WTC11 (cell line): ENCODE measurements around the gene STAB2. TPM values are rescaled to one million over a fixed set of nuclear protein-coding genes. Genes with fewer than 3 reads are reported as not detected.

ENCODE experiments used
- ATAC-seq: fragments of 200-7000 bp; cut with Tn5 transposase; 2 replicates; pipeline ENCODE4 v1.10.0; 2021; ENCODE audit warnings: mild to moderate bottlenecking, moderate library complexity
- Bru-seq: library from RNA; stranded (reverse); fragments of 400-500 nt; gene quantifications from one replicate; lab custom pipeline; 2021; lab: Mats Ljungman, UMichigan
- CTCF ChIA-PET: fragments of 300-600 bp; sonication (Branson Sonifier 250); formaldehyde crosslinking; loops from one replicate; lab custom pipeline; 2021; ENCODE audit warnings: antibody characterized with exemption; lab: Charles Lee
- POLR2A ChIA-PET: fragments of 350-600 bp; sonication (Branson Sonifier 250); formaldehyde crosslinking; loops from one replicate; lab custom pipeline; 2021; ENCODE audit warnings: antibody characterized with exemption; lab: Charles Lee
- DNase-seq: peaks from one replicate; pipeline ENCODE4 v3.0.0; 2021; ENCODE audit warnings: low spot score
- H3K27ac Mint-ChIP-seq: 2 replicates; pipeline ENCODE4 v1.8.0; 2021; ENCODE audit warnings: mixed read lengths
- H3K27me3 Mint-ChIP-seq: 2 replicates; pipeline ENCODE4 v1.8.0; 2021; ENCODE audit warnings: low read depth, mild to moderate bottlenecking, moderate library complexity, mixed read lengths
- H3K36me3 Mint-ChIP-seq: 2 replicates; pipeline ENCODE4 v1.8.0; 2021; ENCODE audit warnings: mixed read lengths
- H3K4me1 Mint-ChIP-seq: 2 replicates; pipeline ENCODE4 v1.8.0; 2022; ENCODE audit warnings: mixed read lengths
- H3K4me3 Mint-ChIP-seq: 2 replicates; pipeline ENCODE4 v1.8.0; 2021; ENCODE audit warnings: mild to moderate bottlenecking, moderate library complexity, mixed read lengths
- H3K9me3 Mint-ChIP-seq: 2 replicates; pipeline ENCODE4 v1.8.0; 2021; ENCODE audit warnings: mixed read lengths
- CBFB ChIP-seq: sonication (generic); formaldehyde crosslinking; IDR thresholded peaks from 2 replicates; pipeline ENCODE4 v1.8.1; 2022; ENCODE audit warnings: mild to moderate bottlenecking, low read depth, missing genetic modification reagents
- EMX1 ChIP-seq: fragments of 250-450 bp; sonication (Bioruptor Pico); IDR thresholded peaks from 2 replicates; pipeline ENCODE4 v1.8.0; 2021; ENCODE audit warnings: mild to moderate bottlenecking
- HMGA2 ChIP-seq: fragments of 250-450 bp; sonication (Bioruptor Pico); IDR thresholded peaks from 2 replicates; pipeline ENCODE4 v1.4.0; 2021; ENCODE audit warnings: mild to moderate bottlenecking, moderate library complexity
- KAT7 ChIP-seq: sonication (generic); formaldehyde crosslinking; IDR thresholded peaks from 2 replicates; pipeline ENCODE4 v1.8.1; 2023; ENCODE audit warnings: missing genetic modification reagents, mild to moderate bottlenecking, borderline replicate concordance
- SMAD3 ChIP-seq: sonication (generic); formaldehyde crosslinking; IDR thresholded peaks from 2 replicates; pipeline ENCODE4 v1.8.0; 2022; ENCODE audit warnings: missing genetic modification reagents, mild to moderate bottlenecking, borderline replicate concordance
- ZNF416 ChIP-seq: fragments of 250-450 bp; sonication (Bioruptor Pico); IDR thresholded peaks from 2 replicates; pipeline ENCODE4 v1.9.0; 2021; ENCODE audit warnings: mild to moderate bottlenecking, inconsistent platforms
- ZNF671 ChIP-seq: fragments of 250-450 bp; sonication (Bioruptor Pico); IDR thresholded peaks from 2 replicates; pipeline ENCODE4 v1.8.0; 2021; ENCODE audit warnings: mild to moderate bottlenecking
- long read RNA-seq, 3 experiments: library from RNA in 1 of 3; library from capped mRNA in 1 of 3; library from polyadenylated mRNA in 1 of 3; unstranded in 2 of 3; stranded (forward) in 1 of 3; transcript quantifications; one replicate each; pipeline ENCODE4 v2.0.0, GENCODE V29; 2021
- total RNA-seq: library from RNA; stranded (reverse); gene quantifications from 3 replicates; pipeline ENCODE4 v1.2.3, GENCODE V29; 2021
- TF ChIP-seq, protein P1 (sequence below): sonication (generic); formaldehyde crosslinking; IDR thresholded peaks from 2 replicates; pipeline ENCODE4 v1.8.1; 2022; ENCODE audit warnings: missing genetic modification reagents, borderline replicate concordance
- TF ChIP-seq, protein P2 (sequence below): fragments of 250-450 bp; sonication (Bioruptor Pico); IDR thresholded peaks from 2 replicates; pipeline ENCODE4 v2.1.2; 2022; ENCODE audit warnings: mild to moderate bottlenecking, moderate library complexity
- TF ChIP-seq, protein P3 (sequence below): sonication (generic); formaldehyde crosslinking; IDR thresholded peaks from 2 replicates; pipeline ENCODE4 v1.8.1; 2022; ENCODE audit warnings: low read depth, mild to moderate bottlenecking, moderate library complexity, missing genetic modification reagents, borderline replicate concordance
- TF ChIP-seq, protein P4 (sequence below): fragments of 250-450 bp; sonication (Bioruptor Pico); IDR thresholded peaks from 2 replicates; pipeline ENCODE4 v1.9.0; 2021; ENCODE audit warnings: moderate library complexity, mild to moderate bottlenecking, inconsistent platforms, borderline replicate concordance
- TF ChIP-seq, protein P5 (sequence below): sonication (generic); formaldehyde crosslinking; IDR thresholded peaks from 2 replicates; pipeline ENCODE4 v1.8.1; 2023; ENCODE audit warnings: mild to moderate bottlenecking, missing genetic modification reagents, moderate library complexity
- TF ChIP-seq, protein P6 (sequence below): sonication (generic); formaldehyde crosslinking; conservative IDR thresholded peaks from 2 replicates; pipeline ENCODE4 v1.8.1; 2023; ENCODE audit warnings: mild to moderate bottlenecking, low read depth, missing genetic modification reagents, moderate library complexity
- TF ChIP-seq, protein P7 (sequence below): sonication (generic); formaldehyde crosslinking; conservative IDR thresholded peaks from 2 replicates; pipeline ENCODE4 v1.8.1; 2022; ENCODE audit warnings: mild to moderate bottlenecking, missing genetic modification reagents
- TF ChIP-seq, protein P8 (sequence below): sonication (generic); formaldehyde crosslinking; IDR thresholded peaks from 2 replicates; pipeline ENCODE4 v1.8.1; 2022; ENCODE audit warnings: low read depth, missing genetic modification reagents, borderline replicate concordance

Gene STAB2, protein sequence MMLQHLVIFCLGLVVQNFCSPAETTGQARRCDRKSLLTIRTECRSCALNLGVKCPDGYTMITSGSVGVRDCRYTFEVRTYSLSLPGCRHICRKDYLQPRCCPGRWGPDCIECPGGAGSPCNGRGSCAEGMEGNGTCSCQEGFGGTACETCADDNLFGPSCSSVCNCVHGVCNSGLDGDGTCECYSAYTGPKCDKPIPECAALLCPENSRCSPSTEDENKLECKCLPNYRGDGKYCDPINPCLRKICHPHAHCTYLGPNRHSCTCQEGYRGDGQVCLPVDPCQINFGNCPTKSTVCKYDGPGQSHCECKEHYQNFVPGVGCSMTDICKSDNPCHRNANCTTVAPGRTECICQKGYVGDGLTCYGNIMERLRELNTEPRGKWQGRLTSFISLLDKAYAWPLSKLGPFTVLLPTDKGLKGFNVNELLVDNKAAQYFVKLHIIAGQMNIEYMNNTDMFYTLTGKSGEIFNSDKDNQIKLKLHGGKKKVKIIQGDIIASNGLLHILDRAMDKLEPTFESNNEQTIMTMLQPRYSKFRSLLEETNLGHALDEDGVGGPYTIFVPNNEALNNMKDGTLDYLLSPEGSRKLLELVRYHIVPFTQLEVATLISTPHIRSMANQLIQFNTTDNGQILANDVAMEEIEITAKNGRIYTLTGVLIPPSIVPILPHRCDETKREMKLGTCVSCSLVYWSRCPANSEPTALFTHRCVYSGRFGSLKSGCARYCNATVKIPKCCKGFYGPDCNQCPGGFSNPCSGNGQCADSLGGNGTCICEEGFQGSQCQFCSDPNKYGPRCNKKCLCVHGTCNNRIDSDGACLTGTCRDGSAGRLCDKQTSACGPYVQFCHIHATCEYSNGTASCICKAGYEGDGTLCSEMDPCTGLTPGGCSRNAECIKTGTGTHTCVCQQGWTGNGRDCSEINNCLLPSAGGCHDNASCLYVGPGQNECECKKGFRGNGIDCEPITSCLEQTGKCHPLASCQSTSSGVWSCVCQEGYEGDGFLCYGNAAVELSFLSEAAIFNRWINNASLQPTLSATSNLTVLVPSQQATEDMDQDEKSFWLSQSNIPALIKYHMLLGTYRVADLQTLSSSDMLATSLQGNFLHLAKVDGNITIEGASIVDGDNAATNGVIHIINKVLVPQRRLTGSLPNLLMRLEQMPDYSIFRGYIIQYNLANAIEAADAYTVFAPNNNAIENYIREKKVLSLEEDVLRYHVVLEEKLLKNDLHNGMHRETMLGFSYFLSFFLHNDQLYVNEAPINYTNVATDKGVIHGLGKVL (N-terminal part only)
- total RNA-seq (0.11 to 0.48 TPM (median 0.16 TPM) in 3 replicates), Bru-seq, nascent RNA (percentile 12 among the genes with signal in this experiment)
- long read RNA-seq, experiment 1, partial matches to known transcripts: 1 of 3 reads
- long read RNA-seq, experiment 1, other reads (novel, unspliced or antisense): 2 of 3 reads
- long read RNA-seq, experiment 2: 0 reads
- long read RNA-seq, experiment 3: 0 reads

DNA sequence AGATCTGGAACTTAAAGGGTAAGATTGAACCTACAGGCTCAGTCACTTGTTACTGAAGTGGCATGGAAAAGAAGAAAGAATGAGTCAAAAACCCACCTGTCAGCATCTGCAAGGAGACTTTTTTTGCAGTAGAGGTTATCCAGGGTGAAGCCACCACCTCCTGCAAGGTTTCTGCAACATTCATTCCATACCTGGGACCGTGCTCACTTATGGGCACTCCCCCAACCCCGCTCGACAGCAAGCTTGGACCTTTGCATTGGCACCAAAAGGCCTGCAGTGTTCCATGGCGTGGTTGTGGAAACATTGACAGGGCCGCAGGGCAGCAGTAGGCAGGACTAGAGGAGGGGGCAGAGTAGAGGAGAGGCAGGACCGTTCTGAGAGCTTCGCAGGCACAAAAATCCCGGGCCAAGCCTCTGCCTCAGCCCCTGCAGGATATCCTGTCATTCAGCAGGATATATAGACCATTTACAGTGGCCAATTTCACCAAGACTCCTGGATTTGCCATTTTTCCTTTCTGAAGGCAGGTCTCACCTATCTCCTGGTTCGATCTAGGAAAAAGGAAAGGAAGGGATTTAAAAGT is at the start of gene STAB2:
STAB2 (plus strand) TSS at position 483 of the 580 bp plus-strand sequence. CDS start 204 bp downstream, outside the sequence.
- DNase-seq (no peak), ATAC-seq (peak; percentile 44)
- Mint-ChIP-seq H3K36me3 (no peaks in the 10 kb centered on the region), H3K27ac (no peak within 1 kb of the TSS), H3K4me3 (no peak within 1 kb of the TSS), H3K9me3 (no peaks in the 10 kb centered on the region), H3K4me1 (no peaks in the 10 kb centered on the region), H3K27me3 (no peaks in the 10 kb centered on the region; the same call in 1 of the 2 replicates)
- no peak for TF ChIP-seq ZNF671
- TF ChIP-seq, protein P1, sequence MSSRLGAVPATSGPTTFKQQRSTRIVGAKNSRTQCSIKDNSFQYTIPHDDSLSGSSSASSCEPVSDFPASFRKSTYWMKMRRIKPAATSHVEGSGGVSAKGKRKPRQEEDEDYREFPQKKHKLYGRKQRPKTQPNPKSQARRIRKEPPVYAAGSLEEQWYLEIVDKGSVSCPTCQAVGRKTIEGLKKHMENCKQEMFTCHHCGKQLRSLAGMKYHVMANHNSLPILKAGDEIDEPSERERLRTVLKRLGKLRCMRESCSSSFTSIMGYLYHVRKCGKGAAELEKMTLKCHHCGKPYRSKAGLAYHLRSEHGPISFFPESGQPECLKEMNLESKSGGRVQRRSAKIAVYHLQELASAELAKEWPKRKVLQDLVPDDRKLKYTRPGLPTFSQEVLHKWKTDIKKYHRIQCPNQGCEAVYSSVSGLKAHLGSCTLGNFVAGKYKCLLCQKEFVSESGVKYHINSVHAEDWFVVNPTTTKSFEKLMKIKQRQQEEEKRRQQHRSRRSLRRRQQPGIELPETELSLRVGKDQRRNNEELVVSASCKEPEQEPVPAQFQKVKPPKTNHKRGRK (CRISPR knock-in tag): no peak
- TF ChIP-seq KAT7 (CRISPR knock-in tag): no peak
- TF ChIP-seq, protein P2, sequence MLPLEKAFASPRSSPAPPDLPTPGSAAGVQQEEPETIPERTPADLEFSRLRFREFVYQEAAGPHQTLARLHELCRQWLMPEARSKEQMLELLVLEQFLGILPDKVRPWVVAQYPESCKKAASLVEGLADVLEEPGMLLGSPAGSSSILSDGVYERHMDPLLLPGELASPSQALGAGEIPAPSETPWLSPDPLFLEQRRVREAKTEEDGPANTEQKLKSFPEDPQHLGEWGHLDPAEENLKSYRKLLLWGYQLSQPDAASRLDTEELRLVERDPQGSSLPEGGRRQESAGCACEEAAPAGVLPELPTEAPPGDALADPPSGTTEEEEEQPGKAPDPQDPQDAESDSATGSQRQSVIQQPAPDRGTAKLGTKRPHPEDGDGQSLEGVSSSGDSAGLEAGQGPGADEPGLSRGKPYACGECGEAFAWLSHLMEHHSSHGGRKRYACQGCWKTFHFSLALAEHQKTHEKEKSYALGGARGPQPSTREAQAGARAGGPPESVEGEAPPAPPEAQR (CRISPR knock-in tag): no peak
- TF ChIP-seq, protein P3, sequence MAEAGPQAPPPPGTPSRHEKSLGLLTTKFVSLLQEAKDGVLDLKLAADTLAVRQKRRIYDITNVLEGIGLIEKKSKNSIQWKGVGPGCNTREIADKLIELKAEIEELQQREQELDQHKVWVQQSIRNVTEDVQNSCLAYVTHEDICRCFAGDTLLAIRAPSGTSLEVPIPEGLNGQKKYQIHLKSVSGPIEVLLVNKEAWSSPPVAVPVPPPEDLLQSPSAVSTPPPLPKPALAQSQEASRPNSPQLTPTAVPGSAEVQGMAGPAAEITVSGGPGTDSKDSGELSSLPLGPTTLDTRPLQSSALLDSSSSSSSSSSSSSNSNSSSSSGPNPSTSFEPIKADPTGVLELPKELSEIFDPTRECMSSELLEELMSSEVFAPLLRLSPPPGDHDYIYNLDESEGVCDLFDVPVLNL: no peak
- TF ChIP-seq, protein P4, sequence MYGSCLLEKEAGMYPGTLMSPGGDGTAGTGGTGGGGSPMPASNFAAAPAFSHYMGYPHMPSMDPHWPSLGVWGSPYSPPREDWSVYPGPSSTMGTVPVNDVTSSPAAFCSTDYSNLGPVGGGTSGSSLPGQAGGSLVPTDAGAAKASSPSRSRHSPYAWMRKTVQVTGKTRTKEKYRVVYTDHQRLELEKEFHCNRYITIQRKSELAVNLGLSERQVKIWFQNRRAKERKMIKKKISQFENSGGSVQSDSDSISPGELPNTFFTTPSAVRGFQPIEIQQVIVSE: no peak
- no peak for TF ChIP-seq SMAD3
- TF ChIP-seq EMX1 (CRISPR knock-in tag): no peak
- no peak for TF ChIP-seq ZNF416
- ChIA-PET POLR2A (no interaction called here), CTCF (interaction anchor here (0.9 to 5.7 kb wide), 3 partner anchors 12 to 704 kb away, joined by 4 to 21 read pairs (median 21); no protein-coding TSS in a partner anchor)

DNA sequence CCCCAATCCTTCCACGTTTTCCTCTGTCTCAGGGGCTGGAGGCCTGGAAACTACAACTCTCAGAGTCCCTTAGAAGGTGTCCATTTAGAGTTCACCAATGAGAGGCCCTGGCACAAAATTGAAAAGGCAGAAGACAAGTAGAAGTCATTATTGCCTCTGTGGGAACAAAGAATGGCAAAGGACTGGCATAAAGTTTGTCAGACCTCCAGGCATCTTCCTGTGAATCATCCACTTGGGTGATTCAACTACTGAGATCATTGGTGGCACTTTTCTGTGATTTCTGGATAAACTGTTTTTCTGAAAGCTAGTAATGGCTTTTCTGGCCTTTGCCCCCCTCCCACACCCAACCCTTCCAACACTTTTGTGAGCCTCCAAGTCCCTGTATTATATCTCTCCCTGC is 48.7 kb upstream of the STAB2 start:
- Mint-ChIP-seq H3K4me1 (no peaks in the 10 kb centered on the region), H3K4me3 (no peak overlapping the region), H3K9me3 (no peaks in the 10 kb centered on the region)
- POLR2A ChIA-PET: no interaction called here
- ATAC-seq (no peak), DNase-seq (no peak)
- CTCF ChIA-PET: no interaction called here
- no peak for TF ChIP-seq CBFB (CRISPR knock-in tag)
- TF ChIP-seq, all 79 proteins: peak for 0
- Mint-ChIP-seq H3K27me3 (no peaks in the 10 kb centered on the region; the same call in 1 of the 2 replicates), H3K27ac (no peak overlapping the region), H3K36me3 (no peaks in the 10 kb centered on the region)

DNA sequence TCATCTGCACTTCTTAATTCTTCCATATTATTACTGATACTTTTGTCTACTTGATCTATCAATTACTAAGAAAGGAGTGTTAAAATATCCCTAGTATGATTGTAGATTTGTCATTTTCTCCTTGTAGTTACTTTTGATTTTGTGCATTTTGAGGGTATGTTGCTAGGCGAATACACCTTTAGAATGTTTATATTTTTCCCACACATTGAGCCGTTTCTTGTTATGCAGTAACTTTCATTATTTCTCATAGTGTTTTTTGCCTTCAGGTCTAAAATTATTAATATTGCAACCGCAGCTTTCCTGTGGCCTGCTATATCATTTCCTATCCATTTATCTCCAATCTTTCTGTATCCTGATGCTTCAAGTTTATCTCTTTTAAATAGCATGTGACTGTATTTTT is 46.8 kb upstream of the STAB2 start:
- ChIA-PET POLR2A (no interaction called here), CTCF (no interaction called here)
- H3K4me3 Mint-ChIP-seq: no peak overlapping the region
- no peak overlapping the region for H3K27ac Mint-ChIP-seq
- H3K27me3 Mint-ChIP-seq: no peaks in the 10 kb centered on the region; the same call in 1 of the 2 replicates
- ATAC-seq: no peak
- no peak for DNase-seq
- peaks cover 5% of the 10 kb centered on the region; the same call in 1 of the 2 replicates for H3K36me3 Mint-ChIP-seq
- H3K4me1 Mint-ChIP-seq: no peaks in the 10 kb centered on the region
- peaks cover 8% of the 10 kb centered on the region for H3K9me3 Mint-ChIP-seq
- TF ChIP-seq, protein P5, sequence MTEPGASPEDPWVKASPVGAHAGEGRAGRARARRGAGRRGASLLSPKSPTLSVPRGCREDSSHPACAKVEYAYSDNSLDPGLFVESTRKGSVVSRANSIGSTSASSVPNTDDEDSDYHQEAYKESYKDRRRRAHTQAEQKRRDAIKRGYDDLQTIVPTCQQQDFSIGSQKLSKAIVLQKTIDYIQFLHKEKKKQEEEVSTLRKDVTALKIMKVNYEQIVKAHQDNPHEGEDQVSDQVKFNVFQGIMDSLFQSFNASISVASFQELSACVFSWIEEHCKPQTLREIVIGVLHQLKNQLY (CRISPR knock-in tag): no peak
- TF ChIP-seq, protein P6, sequence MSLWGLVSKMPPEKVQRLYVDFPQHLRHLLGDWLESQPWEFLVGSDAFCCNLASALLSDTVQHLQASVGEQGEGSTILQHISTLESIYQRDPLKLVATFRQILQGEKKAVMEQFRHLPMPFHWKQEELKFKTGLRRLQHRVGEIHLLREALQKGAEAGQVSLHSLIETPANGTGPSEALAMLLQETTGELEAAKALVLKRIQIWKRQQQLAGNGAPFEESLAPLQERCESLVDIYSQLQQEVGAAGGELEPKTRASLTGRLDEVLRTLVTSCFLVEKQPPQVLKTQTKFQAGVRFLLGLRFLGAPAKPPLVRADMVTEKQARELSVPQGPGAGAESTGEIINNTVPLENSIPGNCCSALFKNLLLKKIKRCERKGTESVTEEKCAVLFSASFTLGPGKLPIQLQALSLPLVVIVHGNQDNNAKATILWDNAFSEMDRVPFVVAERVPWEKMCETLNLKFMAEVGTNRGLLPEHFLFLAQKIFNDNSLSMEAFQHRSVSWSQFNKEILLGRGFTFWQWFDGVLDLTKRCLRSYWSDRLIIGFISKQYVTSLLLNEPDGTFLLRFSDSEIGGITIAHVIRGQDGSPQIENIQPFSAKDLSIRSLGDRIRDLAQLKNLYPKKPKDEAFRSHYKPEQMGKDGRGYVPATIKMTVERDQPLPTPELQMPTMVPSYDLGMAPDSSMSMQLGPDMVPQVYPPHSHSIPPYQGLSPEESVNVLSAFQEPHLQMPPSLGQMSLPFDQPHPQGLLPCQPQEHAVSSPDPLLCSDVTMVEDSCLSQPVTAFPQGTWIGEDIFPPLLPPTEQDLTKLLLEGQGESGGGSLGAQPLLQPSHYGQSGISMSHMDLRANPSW: no peak
- TF ChIP-seq, protein P7, sequence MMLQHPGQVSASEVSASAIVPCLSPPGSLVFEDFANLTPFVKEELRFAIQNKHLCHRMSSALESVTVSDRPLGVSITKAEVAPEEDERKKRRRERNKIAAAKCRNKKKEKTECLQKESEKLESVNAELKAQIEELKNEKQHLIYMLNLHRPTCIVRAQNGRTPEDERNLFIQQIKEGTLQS (CRISPR knock-in tag): no peak
- TF ChIP-seq HMGA2 (CRISPR knock-in tag): no peak
- TF ChIP-seq, protein P8, sequence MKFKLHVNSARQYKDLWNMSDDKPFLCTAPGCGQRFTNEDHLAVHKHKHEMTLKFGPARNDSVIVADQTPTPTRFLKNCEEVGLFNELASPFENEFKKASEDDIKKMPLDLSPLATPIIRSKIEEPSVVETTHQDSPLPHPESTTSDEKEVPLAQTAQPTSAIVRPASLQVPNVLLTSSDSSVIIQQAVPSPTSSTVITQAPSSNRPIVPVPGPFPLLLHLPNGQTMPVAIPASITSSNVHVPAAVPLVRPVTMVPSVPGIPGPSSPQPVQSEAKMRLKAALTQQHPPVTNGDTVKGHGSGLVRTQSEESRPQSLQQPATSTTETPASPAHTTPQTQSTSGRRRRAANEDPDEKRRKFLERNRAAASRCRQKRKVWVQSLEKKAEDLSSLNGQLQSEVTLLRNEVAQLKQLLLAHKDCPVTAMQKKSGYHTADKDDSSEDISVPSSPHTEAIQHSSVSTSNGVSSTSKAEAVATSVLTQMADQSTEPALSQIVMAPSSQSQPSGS: no peak
